ENCODE results near the gene ATXN7L1. TPM values are rescaled to one million over a fixed set of nuclear protein-coding genes. Genes with fewer than 3 reads are reported as not detected.

Gene ATXN7L1
- total RNA-seq, 1 donor from 2014 or later, result 10.1 TPM

- no peak for DNase-seq
Measured at GRCh38 chr7:105647591-105647990, 228.8 kb downstream of the ATXN7L1 start.

DNA sequence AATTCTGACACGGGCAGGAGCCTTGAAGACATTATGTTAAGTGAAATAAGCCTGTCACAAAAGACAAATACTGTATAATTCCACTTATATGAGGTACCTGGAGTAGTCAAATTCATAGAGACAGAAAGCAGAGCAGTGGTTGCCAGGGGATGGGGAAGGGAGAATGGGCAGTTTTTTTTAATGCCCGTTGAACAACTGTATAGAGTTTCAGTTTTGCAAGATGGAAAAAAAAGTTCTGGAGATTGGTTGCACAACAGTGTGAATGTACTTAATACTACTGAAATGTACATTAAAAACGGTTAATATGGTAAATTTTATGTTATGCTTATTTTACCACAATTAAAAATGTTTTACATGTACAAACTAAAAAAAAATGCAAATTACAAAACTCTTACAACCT, 231.5 kb downstream of the ATXN7L1 start:
- DNase-seq, result no peak

- DNase-seq, result no peak
Measured at GRCh38 chr7:105643851-105644250, 232.5 kb downstream of the ATXN7L1 start.

- peak; percentile 11 for DNase-seq
Measured at GRCh38 chr7:105643384-105643783, 233.0 kb downstream of the ATXN7L1 start.

DNA sequence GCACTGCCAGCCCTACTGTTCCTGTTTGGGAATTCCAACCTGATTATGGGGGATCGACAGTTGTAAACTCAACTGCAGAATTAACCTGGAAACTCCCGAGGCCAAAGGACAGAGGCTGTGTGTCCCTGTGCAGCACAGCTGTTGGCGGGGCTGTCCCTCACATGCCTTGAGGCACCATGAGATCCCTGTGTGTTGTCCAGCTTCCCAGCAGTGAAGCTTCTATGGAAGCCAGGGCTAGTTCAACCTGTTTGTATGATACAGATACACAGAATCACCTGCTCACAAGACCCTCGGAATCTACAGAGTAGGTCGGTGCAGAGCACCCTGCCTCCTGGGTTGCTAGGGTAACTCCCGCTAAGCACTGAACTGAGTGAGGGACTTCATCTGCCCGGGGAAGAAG, 234.1 kb downstream of the ATXN7L1 start:
- DNase-seq, result no peak

GRCh38 chr7:105640956-105641810, 235.2 kb downstream of the ATXN7L1 start:
- DNase-seq, result no peak

- DNase-seq, result no peak
Measured at GRCh38 chr7:105639667-105640493, 236.5 kb downstream of the ATXN7L1 start.

DNA sequence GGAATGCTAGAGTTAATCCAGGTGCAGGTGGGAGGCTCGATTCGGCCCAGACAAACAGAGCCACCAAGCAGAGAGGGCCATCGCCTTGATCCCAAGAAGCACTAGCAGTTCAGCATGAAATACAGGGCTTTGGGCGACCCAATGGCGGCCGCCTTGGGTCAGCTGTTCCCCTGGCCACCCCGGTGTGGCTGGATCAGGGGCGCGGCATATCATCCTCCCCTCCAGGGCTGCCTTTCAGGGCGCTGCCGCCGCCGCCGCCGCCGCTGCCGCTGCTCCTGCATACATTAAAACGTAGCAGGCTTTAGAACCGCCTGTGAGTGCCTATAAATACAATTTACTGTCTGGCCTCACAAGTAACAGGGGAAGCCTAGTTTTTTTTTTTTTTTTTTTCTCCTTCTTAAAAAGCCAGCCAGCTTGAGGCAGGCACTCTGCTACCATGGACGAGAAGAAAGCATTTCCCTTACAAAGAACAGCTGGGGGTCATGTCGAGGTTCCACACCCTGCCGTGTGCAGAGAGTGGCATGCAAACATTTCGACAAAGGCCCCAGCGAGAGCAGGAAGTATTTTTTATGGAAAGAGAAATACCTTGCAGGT, 237.4 kb downstream of the ATXN7L1 start:
- DNase-seq, result no peak

- DNase-seq, result no peak
Measured at GRCh38 chr7:105638334-105638733, 238.1 kb downstream of the ATXN7L1 start.

GRCh38 chr7:105637755-105638154, 238.6 kb downstream of the ATXN7L1 start:
- no peak for DNase-seq

GRCh38 chr7:105636982-105637381, 239.4 kb downstream of the ATXN7L1 start:
- no peak for DNase-seq

- no peak for DNase-seq
Measured at GRCh38 chr7:105635197-105635596, 241.2 kb downstream of the ATXN7L1 start.

DNA sequence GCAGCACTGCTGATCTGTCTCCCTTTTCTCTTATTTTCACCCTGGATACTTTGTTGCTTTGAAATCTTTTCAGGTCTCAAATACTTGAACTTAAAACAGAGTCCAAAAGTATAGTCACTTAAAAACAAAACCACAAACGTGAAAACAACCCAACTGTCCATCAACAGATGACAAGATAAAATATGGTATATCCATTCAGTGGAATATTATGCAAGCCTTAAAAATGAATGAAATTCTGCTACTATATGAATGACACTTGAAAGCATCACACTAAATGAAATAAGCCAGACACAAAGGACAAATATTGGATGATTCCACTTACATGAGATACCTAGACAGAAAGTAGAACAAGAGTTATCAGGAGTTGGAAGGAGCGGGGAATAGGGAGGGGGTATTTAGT, 250.4 kb downstream of the ATXN7L1 start:
- no peak for DNase-seq

- DNase-seq, result no peak
Measured at GRCh38 chr7:105623906-105624305, 252.5 kb downstream of the ATXN7L1 start.

DNA sequence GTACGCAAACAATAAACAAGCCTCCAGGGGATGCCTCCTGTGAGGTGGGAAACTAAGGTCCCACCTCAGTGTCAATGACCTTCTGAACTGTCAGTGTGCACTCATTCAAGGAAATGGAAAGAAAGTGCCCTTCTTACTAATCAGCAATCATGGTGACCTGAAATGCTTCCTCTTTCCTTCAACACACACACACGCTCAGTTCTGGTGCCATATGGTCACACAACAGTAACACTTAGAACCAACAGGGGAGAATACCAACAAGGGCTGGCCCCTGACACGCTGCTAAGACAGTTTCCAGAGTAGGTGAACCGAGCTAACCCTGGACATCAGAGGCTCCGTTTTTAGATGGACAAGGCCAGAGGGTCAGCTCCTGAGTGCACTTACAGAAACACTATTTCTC, 253.0 kb downstream of the ATXN7L1 start:
- DNase-seq, result no peak

GRCh38 chr7:105622106-105622731, 254.2 kb downstream of the ATXN7L1 start:
- no peak for DNase-seq

DNA sequence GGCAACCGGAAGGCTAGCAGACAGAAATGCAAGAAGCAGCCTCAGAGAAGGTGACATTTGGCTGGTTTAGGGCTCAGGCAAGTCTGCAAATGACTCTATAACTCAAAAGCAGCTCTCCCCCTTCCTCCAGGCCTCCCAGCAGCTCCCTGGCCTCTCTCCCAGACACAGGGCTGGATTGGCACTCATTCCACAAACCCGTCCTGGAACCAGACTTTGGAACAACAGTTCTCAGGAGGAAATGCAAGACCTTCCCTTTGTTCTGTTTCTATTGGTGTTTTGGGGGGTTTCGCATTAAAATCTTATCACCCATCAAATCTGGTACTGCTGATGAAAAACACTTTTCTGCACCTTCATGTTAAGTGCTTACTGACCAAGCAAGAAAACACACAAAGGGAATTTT, 254.8 kb downstream of the ATXN7L1 start:
- peak; percentile 64 for DNase-seq

DNA sequence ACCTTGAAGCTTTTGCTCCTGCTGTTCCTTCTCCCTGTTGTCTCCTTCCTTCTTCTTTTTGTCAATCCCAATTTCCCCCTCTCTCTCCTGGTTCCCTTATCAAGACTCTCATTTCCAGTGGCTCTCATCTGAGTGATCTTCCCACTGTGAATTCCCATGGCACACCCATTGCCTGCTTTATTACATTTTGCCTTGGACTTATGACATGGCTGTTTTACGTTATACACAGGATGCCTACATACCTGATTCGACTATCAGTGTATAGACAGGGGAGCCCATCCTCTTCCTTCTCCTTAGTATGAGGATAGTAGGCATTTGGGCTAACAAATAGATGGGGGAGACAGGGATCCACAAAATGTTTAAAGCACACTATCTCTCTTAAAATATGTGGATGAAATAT, 255.2 kb downstream of the ATXN7L1 start:
- no peak for DNase-seq

DNA sequence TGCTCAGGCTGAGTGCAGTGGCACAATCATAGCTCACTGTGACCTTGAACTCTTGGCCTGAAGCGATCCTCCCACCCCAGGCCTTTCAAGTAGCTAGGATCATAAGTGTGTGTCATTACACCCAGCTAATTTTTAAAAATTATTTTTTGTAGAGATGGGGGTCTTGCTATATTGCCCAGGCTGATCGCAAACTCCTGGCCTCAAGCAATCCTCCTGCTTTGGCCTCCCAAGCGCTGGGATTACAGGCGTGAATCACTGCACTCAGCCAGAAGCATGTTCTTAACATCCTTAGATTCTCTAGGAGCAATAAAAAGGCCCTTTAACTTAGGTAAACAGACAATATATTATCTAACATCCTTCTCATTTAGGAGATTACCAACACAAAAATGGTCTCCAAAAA, 256.8 kb downstream of the ATXN7L1 start:
- DNase-seq, result no peak

DNA sequence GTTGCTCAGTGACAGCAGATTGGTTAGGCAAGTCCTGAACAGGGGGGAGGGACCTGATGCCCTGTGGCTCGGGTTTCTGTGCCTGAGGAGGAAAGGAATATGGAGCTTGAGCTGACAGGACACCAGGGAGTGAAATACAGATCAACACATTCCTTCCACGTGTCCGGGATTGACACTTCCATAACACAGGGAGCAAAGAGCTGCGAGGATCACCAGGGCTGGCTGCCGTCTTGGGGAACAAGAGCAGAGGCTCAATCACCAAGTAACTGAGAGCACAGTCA, 258.4 kb downstream of the ATXN7L1 start:
- DNase-seq, result no peak

- DNase-seq, result no peak
Measured at GRCh38 chr7:105617280-105618015, 259.0 kb downstream of the ATXN7L1 start.

DNA sequence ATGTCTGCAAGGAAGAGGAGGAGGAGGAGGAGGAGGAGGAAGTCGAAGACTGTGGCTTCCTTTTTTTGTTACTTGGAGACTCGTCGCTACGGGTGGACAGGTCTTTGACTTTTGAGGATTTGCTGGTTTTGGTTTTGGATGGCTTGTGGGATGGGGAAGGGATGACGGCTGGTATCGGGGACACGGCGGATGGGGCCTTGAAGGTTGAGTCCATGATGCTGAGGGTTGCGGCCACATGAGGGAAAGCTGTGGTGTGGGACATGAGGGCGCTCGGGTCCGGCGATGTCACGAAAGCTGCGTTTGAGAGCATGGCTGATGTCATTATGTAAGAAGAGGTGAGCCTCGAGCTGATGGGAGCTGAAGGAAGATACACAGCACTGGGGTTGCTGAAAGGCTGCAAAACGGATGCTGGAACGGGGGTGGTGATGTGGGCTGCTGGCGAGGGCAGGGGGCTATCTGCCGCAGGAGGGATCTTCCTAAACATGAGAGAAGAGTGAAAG, 262.0 kb downstream of the ATXN7L1 start:
- no peak for DNase-seq

All from skin of body (tissue), 2 donors.